Type B pancreatic cell (in vitro differentiated cells): ENCODE measurements around the gene IFT25. TPM values are rescaled to one million over a fixed set of nuclear protein-coding genes. Genes with fewer than 3 reads are reported as not detected.

ENCODE experiments used
- DNase-seq: peaks from one replicate; pipeline ENCODE4 v3.0.0; 2021; ENCODE audit warnings: mixed read lengths; ENCODE audit not compliant: unreplicated experiment; ENCODE audit errors: extremely low spot score
- H3K27ac Mint-ChIP-seq: 2 replicates; pipeline ENCODE4 v1.8.0; 2021; ENCODE audit warnings: mild to moderate bottlenecking, mixed read lengths
- H3K27me3 Mint-ChIP-seq: 2 replicates; pipeline ENCODE4 v1.8.0; 2021; ENCODE audit warnings: mixed read lengths
- H3K36me3 Mint-ChIP-seq: 2 replicates; pipeline ENCODE4 v1.8.0; 2021; ENCODE audit warnings: mixed read lengths
- H3K4me1 Mint-ChIP-seq: one replicate; pipeline ENCODE4 v1.8.0; 2021; ENCODE audit warnings: mixed read lengths; ENCODE audit not compliant: unreplicated experiment
- H3K4me3 Mint-ChIP-seq: 2 replicates; pipeline ENCODE4 v1.8.0; 2021; ENCODE audit warnings: mild to moderate bottlenecking, mixed read lengths
- H3K9me3 Mint-ChIP-seq: 2 replicates; pipeline ENCODE4 v1.8.0; 2021; ENCODE audit warnings: mixed read lengths
- CTCF ChIP-seq: fragments of 200-600 bp; sonication (generic); conservative IDR thresholded peaks from 2 replicates; pipeline ENCODE4 v1.5.0; 2021; ENCODE audit warnings: antibody characterized with exemption, mild to moderate bottlenecking
- total RNA-seq: library from RNA; stranded (reverse); gene quantifications from 2 replicates; pipeline ENCODE4 v1.2.1, GENCODE V29; 2021; ENCODE audit warnings: low replicate concordance

Gene IFT25
- total RNA-seq, 1 donor from 2014 or later, result 41.2 TPM

- Mint-ChIP-seq H3K27me3 (no peaks in the 10 kb centered on the region), H3K4me3 (peak overlapping the region; percentile 10), H3K27ac (peak overlapping the region; percentile 20), H3K4me1 (peaks cover 25% of the 10 kb centered on the region), H3K36me3 (peaks cover 21% of the 10 kb centered on the region), H3K9me3 (no peaks in the 10 kb centered on the region)
- no peak for DNase-seq
- TF ChIP-seq CTCF, result no peak
These were observed 3.2 kb downstream of the IFT25 start for GRCh38 chr1:53942127-53942957.

GRCh38 chr1:53938136-53938830 is 7.2 kb downstream of the IFT25 start:
- no peaks in the 10 kb centered on the region for H3K27me3 Mint-ChIP-seq

GRCh38 chr1:53936430-53936829 is 9.1 kb downstream of the IFT25 start:
- no peak for TF ChIP-seq CTCF
- no peaks in the 10 kb centered on the region for H3K9me3 Mint-ChIP-seq
- H3K36me3 Mint-ChIP-seq, result peaks cover 38% of the 10 kb centered on the region
- H3K4me1 Mint-ChIP-seq, result peaks cover 4% of the 10 kb centered on the region
- H3K27me3 Mint-ChIP-seq, result no peaks in the 10 kb centered on the region
- no peak overlapping the region for H3K4me3 Mint-ChIP-seq
- DNase-seq, result no peak
- H3K27ac Mint-ChIP-seq, result no peak overlapping the region

More at GRCh38 chr1:53938136-53938830, 7.2 kb downstream of the IFT25 start:
- Mint-ChIP-seq H3K9me3 (no peaks in the 10 kb centered on the region), H3K4me1 (peaks cover 5% of the 10 kb centered on the region), H3K36me3 (peaks cover 36% of the 10 kb centered on the region), H3K27ac (no peak overlapping the region), H3K4me3 (no peak overlapping the region)
- TF ChIP-seq CTCF, result no peak
- DNase-seq, result no peak

- H3K4me1 Mint-ChIP-seq, result peaks cover 2% of the 10 kb centered on the region
- no peaks in the 10 kb centered on the region for H3K27me3 Mint-ChIP-seq
- H3K27ac Mint-ChIP-seq, result no peak overlapping the region
- no peak for TF ChIP-seq CTCF
- H3K4me3 Mint-ChIP-seq, result no peak overlapping the region
- no peaks in the 10 kb centered on the region for H3K9me3 Mint-ChIP-seq
- H3K36me3 Mint-ChIP-seq, result peaks cover 31% of the 10 kb centered on the region
- DNase-seq, result no peak
These were observed 11.2 kb downstream of the IFT25 start for GRCh38 chr1:53934170-53934765.

GRCh38 chr1:53931523-53931922 is 14.0 kb downstream of the IFT25 start:
- DNase-seq, result no peak
- no peak overlapping the region for H3K27ac Mint-ChIP-seq
- no peaks in the 10 kb centered on the region for H3K9me3 Mint-ChIP-seq
- H3K4me3 Mint-ChIP-seq, result no peak overlapping the region
- H3K4me1 Mint-ChIP-seq, result peaks cover 6% of the 10 kb centered on the region
- no peak for TF ChIP-seq CTCF
- no peaks in the 10 kb centered on the region for H3K27me3 Mint-ChIP-seq
- peaks cover 43% of the 10 kb centered on the region for H3K36me3 Mint-ChIP-seq
